ENCODE data around the gene SLC39A11. TPM values are rescaled to one million over a fixed set of nuclear protein-coding genes. Genes with fewer than 3 reads are reported as not detected.

Gene SLC39A11
- total RNA-seq, 1 experiment from 2014 or later = 18.9 TPM

DNA sequence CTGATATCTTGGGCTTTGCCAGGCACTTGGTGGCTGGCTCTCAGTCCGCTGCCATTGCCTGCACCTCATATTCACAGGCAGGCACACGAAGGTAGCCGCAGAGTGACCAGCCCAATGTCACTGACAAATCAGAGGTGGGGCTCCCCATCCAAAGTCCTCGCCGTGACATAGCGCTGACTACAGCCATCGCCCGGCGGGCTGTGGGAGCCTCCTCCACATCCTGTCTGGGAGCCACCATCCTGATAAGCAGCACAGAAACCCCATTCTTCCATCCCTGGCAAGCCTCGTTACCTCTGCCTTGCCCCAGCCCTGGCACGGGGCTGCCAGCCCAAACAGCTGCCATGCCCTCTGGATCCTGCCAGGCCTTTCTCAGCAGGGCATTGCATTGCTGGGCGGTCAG lies 437.8 kb downstream of the SLC39A11 start:
- Mint-ChIP-seq H3K9me3 (no peaks in the 10 kb centered on the region), H3K4me1 (peaks cover 8% of the 10 kb centered on the region), H3K4me3 (no peak overlapping the region), H3K27ac (no peak overlapping the region), H3K36me3 (no peaks in the 10 kb centered on the region), H3K27me3 (ENCODE audit: low read depth) (no peaks in the 10 kb centered on the region)
- no peak for DNase-seq (ENCODE audit: low spot score)
- ATAC-seq = no peak
- TF ChIP-seq ZNF671 (CRISPR knock-in tag; IDR thresholded peaks at IDR 0.05) = no peak
- ChIA-PET POLR2A (no interaction called here), CTCF (interaction anchor here (1.2 to 1.7 kb wide), 3 partner anchors 94 to 98 kb away, joined by 5 to 8 read pairs (median 5); no protein-coding TSS in a partner anchor)

DNA sequence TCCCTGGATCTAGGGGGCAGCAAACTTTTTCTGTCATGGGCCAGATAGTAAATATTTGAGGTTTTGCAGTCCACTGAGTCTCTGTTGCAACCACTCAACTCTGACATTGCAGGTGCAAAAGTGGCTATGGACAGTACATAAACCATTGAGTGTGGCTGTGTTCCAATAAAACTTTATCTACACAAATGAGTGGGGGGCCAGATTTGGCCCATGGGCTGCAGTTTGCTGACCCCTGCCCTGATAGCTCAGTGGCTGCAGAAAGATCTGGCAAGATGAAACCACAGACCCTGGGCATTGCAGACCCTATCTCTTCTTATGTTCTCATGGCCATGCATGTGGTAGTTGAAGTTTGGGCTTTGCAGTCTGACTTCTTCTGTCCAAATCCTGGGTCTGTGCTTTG lies 440.5 kb downstream of the SLC39A11 start:
- DNase-seq (ENCODE audit: low spot score) (no peak), ATAC-seq (no peak)
- no peaks in the 10 kb centered on the region for H3K27me3 Mint-ChIP-seq (ENCODE audit: low read depth)
- H3K27ac Mint-ChIP-seq = no peak overlapping the region; the same call in 1 of the 2 replicates
- ChIA-PET CTCF (interaction anchor here (0.8 kb wide), 1 partner anchor 95 kb away, joined by 4 read pairs; no protein-coding TSS in a partner anchor), POLR2A (no interaction called here)
- H3K9me3 Mint-ChIP-seq = no peaks in the 10 kb centered on the region
- H3K4me1 Mint-ChIP-seq = peaks cover 8% of the 10 kb centered on the region
- no peaks in the 10 kb centered on the region for H3K36me3 Mint-ChIP-seq
- no peak for TF ChIP-seq NR2C2 (CRISPR knock-in tag; IDR thresholded peaks at IDR 0.05)
- no peak for TF ChIP-seq OVOL2 (CRISPR knock-in tag; IDR thresholded peaks at IDR 0.05; ENCODE audit: borderline replicate concordance)
- TF ChIP-seq SP1 (CRISPR knock-in tag; conservative IDR thresholded peaks at IDR 0.05) = no peak
- TF ChIP-seq ZNF138 (CRISPR knock-in tag; conservative IDR thresholded peaks at IDR 0.05) = no peak
- TF ChIP-seq GABPB1 (CRISPR knock-in tag; IDR thresholded peaks at IDR 0.05) = no peak
- no peak overlapping the region for H3K4me3 Mint-ChIP-seq

GRCh38 chr17:72648702-72649101 lies 443.8 kb downstream of the SLC39A11 start:
- Mint-ChIP-seq H3K4me3 (no peak overlapping the region), H3K27me3 (ENCODE audit: low read depth) (no peaks in the 10 kb centered on the region), H3K9me3 (no peaks in the 10 kb centered on the region), H3K4me1 (no peaks in the 10 kb centered on the region), H3K27ac (no peak overlapping the region), H3K36me3 (no peaks in the 10 kb centered on the region)
- ATAC-seq = no peak
- ChIA-PET CTCF (interaction anchor here (4.1 kb wide), 1 partner anchor 92 kb away, joined by 18 read pairs; no protein-coding TSS in a partner anchor), POLR2A (no interaction called here)
- DNase-seq (ENCODE audit: low spot score) = no peak
- no peak for TF ChIP-seq CREM (CRISPR knock-in tag; IDR thresholded peaks at IDR 0.05)
- TF ChIP-seq ESRRA (CRISPR knock-in tag; IDR thresholded peaks at IDR 0.05; ENCODE audit: borderline replicate concordance) = no peak
- TF ChIP-seq CBFB (CRISPR knock-in tag; IDR thresholded peaks at IDR 0.05; ENCODE audit: low read depth) = no peak
- no peak for TF ChIP-seq SOX15 (CRISPR knock-in tag; IDR thresholded peaks at IDR 0.05)
- no peak for TF ChIP-seq ZNF671 (CRISPR knock-in tag; IDR thresholded peaks at IDR 0.05)
- no peak for TF ChIP-seq ZNF423 (CRISPR knock-in tag; IDR thresholded peaks at IDR 0.05)
- no peak for TF ChIP-seq ZBTB21 (CRISPR knock-in tag; IDR thresholded peaks at IDR 0.05; ENCODE audit: borderline replicate concordance)
- no peak for TF ChIP-seq AR (CRISPR knock-in tag; IDR thresholded peaks at IDR 0.05)
- TF ChIP-seq ATF3 (CRISPR knock-in tag; conservative IDR thresholded peaks at IDR 0.05) = no peak
- no peak for TF ChIP-seq MYBL2 (CRISPR knock-in tag; IDR thresholded peaks at IDR 0.05)
- TF ChIP-seq SMAD4 (CRISPR knock-in tag; IDR thresholded peaks at IDR 0.05) = no peak

DNA sequence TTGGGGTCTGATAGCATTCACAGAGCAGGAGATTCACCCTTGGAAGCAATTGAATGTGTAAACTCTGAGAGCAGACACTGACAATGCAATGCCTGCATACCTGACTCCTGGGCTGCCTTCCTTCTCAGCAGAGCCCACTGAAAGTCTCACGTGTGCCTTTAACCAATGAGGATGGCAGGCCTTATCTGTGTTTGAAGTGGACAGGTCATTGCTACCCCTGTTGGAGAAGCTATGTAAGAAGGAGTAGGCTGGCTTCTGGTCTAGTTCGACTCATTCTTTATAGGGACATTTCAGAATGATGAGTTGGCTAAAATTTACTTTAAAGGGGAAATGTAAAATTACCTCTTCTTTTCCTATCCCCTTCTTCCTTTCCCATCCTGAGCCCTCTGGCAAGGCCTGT lies 446.3 kb downstream of the SLC39A11 start:
- Mint-ChIP-seq H3K27ac (no peak overlapping the region), H3K27me3 (ENCODE audit: low read depth) (no peaks in the 10 kb centered on the region), H3K36me3 (no peaks in the 10 kb centered on the region), H3K9me3 (no peaks in the 10 kb centered on the region), H3K4me3 (no peak overlapping the region), H3K4me1 (no peaks in the 10 kb centered on the region)
- POLR2A ChIA-PET = no interaction called here
- no peak for TF ChIP-seq PRRX2 (CRISPR knock-in tag; IDR thresholded peaks at IDR 0.05)
- no peak for TF ChIP-seq NFYB (CRISPR knock-in tag; conservative IDR thresholded peaks at IDR 0.05; ENCODE audit: low read depth)
- ATAC-seq (no peak), DNase-seq (ENCODE audit: low spot score) (no peak)
- CTCF ChIA-PET = interaction anchor here (0.9 to 4.1 kb wide), 1 partner anchor 89 kb away, joined by 3 to 18 read pairs; no protein-coding TSS in a partner anchor
